Inflammatory macrophage treated with lipopolysaccharide for 4 hours (primary cell): ENCODE measurements around the gene TMPRSS6.

ENCODE experiments used
- DNase-seq: peaks from one replicate; pipeline ENCODE4 v3.0.0-alpha.2; 2020

The TMPRSS6 gene

DNA sequence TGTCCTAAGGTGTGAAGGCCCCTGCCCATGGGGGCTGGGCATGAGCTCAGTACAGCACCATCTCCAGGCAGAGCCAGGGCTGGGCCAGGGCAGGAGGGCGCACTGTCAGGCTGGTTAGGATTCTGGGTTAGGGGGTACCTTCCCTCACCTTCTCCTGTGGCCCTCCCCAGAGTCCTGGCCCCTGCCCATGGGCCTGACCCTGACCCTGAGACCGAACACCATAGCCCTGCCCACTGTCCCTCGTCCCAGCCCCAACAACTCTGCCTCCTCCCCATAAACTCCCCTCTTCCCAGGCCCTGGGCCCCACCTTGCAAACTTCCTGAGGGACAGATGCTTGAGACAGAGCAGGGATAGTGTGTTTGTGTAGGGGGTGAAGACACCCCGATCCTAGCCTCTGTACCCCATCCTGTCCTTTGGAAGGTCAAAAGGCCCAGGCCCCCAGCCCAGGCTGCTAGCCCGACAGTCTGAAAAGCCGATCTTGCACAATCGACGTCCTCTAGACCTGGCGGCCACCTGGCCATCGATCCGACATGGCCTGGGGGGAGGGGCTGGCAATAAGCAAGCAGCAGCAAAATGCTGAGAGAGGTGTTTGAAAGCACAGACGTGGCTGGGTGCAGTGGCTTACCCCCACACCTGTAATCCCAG lies 2.7 kb upstream of the TMPRSS6 start:
- DNase-seq = no peak

GRCh38 chr22:37111156-37111717 lies 1.7 kb upstream of the TMPRSS6 start:
- no peak for DNase-seq

GRCh38 chr22:37107816-37108621 lies 1.5 kb downstream of the TMPRSS6 start:
- no peak for DNase-seq

DNA sequence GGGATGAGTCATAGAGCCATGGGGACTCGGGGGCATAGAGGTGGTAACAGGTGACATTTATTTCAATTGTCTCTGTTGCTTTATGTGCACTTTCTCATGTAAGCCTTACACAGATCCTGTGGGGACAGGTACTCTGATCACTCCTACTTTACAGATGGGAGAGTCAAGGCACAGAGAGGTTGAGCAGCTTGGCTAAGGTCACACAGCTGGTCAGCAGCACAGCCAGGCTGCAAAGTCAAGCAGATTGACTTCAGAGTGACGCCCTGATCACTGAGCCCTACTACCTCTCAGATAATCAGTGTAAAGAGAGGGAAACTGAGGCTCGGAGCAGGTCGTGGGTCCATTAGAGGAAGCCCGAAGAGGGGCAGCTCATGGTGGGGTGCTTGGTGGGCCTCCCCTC lies 3.5 kb downstream of the TMPRSS6 start:
- DNase-seq = no peak

GRCh38 chr22:37105154-37105553 lies 4.4 kb downstream of the TMPRSS6 start:
- no peak for DNase-seq

DNA sequence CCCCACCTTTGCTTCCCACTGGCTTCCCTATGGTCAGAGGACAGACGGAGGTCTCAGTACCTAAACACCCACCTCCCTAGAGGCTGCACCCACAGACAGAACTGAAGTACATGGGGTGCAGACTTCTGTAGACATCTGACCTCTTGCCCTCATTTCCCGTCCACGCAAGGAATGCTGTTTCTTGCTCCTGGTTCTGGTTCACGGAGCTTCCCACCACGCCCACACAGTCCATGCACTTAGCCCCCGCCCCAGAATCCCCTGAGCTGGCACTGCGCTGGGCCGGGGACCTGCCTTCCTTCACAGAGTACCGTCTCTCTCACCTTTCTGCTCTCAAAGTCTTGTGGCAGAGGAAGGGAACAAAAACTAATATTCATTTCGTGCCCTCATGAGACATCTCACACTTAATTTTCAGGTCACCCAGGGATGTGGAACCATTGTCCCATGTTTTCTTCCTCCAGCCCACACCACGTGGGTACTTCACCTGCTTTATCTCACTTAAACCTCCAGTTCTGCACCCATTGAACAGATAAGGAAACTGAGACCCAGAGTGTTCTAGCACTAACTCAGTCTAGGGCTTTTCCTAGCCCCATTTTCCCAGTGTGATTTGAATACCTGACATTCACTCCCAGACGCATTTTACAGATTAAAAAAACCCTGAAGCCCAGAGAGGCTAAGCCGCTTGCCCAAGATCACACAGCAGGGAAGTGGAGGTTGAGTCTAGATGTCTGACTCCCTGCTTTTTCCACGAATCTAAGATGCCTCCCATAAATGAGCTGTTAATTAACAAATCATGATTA lies 5.7 kb downstream of the TMPRSS6 start:
- DNase-seq = no peak

DNA sequence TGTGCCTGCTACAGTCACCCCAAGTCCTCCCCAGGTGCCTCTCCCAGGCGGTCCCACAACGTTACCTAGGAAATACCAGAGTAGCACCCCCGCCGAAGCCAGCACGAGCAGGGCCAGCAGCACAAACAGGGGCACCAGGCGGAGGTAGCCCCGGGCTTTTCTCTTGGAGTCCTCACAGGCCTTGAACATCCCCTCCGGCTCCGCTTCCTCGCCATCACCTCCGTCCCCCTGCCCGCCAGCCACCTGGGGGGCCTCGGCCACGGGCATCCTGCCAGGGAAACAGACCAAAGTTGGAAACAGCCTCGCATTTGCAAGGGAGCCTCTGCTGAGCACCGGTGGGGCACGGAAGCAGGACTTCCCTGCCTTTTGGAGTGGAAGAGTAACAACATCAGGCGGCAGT lies 6.4 kb downstream of the TMPRSS6 start:
- DNase-seq = no peak

GRCh38 chr22:37101311-37102066 lies 8.0 kb downstream of the TMPRSS6 start:
- no peak for DNase-seq

GRCh38 chr22:37100589-37101127 lies 8.9 kb downstream of the TMPRSS6 start:
- DNase-seq = no peak

GRCh38 chr22:37098976-37099591 lies 10.4 kb downstream of the TMPRSS6 start:
- no peak for DNase-seq

GRCh38 chr22:37097346-37097745 lies 12.2 kb downstream of the TMPRSS6 start:
- no peak for DNase-seq

GRCh38 chr22:37095113-37095512 lies 14.4 kb downstream of the TMPRSS6 start:
- DNase-seq = no peak

- no peak for DNase-seq
Measured at GRCh38 chr22:37094239-37094638, 15.3 kb downstream of the TMPRSS6 start.

GRCh38 chr22:37092997-37093396 lies 16.5 kb downstream of the TMPRSS6 start:
- no peak for DNase-seq

DNA sequence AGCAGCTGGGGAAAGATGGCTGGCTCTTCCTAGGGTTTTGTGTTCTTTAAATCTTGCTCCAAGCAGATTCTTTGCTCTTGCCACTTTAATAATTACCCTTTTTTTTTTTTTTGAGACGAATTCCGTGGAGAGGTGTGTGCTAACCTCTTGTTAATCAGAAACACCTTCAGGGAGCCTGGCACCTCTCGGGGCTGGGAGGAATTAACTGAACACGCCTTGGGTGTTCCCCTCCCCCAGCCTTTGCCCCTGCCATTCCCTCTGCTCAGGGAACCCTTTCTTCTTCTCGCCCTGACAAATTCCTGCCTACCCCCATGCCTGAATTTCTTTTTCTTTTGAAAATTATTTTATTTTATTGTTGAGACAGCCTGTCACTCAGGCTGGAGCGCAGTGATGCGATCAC lies 17.5 kb downstream of the TMPRSS6 start:
- DNase-seq = no peak

- no peak for DNase-seq
Measured at GRCh38 chr22:37090920-37091695, 18.4 kb downstream of the TMPRSS6 start.

DNA sequence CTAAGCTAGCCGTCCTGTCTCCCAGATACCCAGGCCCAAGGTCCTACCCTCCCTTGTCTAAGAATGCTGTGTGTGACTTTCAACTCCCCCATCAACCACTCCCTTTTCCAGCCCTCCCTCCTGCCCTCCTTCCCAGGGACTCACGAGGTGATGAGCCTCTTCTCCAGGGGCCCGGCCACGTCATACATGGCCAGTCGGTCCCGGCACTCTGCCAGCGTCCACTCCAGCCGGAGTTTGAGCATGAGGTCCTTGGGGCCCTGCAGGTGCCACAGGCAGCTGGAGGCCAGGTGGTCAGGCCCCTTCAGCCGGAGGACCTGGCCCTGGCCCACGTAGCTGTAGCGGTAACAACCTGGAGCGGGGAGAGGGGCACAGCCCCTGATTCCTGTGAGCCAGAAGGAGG lies 20.1 kb downstream of the TMPRSS6 start:
- DNase-seq = no peak

- DNase-seq = no peak
Measured at GRCh38 chr22:37088750-37089408, 20.6 kb downstream of the TMPRSS6 start.

GRCh38 chr22:37088108-37088605 lies 21.4 kb downstream of the TMPRSS6 start:
- DNase-seq = no peak

GRCh38 chr22:37086184-37086583 lies 23.3 kb downstream of the TMPRSS6 start:
- DNase-seq = no peak
